ENCODE measurements around the gene MAMDC2.

DNA sequence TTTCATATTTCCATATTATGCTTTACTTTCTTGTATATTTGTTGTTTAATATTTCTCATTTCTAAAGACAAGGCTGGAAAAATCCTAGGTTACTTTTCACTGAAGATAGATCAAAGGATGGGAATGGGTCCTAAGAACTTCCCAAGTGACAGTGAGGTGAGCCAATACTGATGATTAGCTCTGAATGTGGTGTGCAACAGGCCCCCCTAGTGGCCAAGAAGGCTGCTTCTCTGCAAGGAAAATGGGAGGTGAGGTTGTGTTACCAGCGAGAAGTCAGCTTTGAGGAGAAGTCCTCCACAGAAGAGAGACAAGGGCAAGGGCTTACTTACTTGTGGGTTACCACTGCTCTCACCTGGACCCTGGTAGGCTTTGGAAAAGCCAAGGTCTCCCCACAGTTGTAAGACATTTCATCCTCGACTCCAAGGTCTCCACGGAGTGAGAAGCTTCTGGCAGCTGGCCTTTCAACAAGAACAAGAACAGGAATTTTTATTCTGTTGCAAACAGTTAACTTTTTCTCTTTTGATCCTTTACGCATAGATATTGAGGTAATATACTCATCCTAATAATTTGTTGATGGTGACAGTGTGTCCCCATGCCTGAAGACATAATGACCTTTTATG lies 69.9 kb downstream of the MAMDC2 start:
- peak; percentile 84 for TF ChIP-seq CTCF (conservative IDR thresholded peaks at IDR 0.05)
- TF ChIP-seq EZH2 (IDR thresholded peaks at IDR 0.05; ENCODE audit: low read depth): no peak

Measured in PC-9 (cell line).